Smooth muscle cell (in vitro differentiated cells): ENCODE data around the gene RIMS3. TPM values are rescaled to one million over a fixed set of nuclear protein-coding genes. Genes with fewer than 3 reads are reported as not detected.
A peak's percentile ranks its signal among the peaks of the same experiment; 100 is the strongest.

Experiments used
- DNase-seq: peaks from one replicate; lab custom pipeline; 2025; ENCODE audit not compliant: unreplicated experiment; lab: John Stamatoyannopoulos, UW
- H2AFZ ChIP-seq: fragments of 200-600 bp; sonication (generic); 2 replicates; pipeline ENCODE4 v1.6.0; 2016; ENCODE audit warnings: antibody characterized with exemption, low read depth, mild to moderate bottlenecking
- H3F3A ChIP-seq: fragments of 200-600 bp; sonication (generic); 2 replicates; pipeline ENCODE4 v1.6.0; 2017; ENCODE audit warnings: antibody characterized with exemption, low read depth
- H3K27ac ChIP-seq: fragments of 200-600 bp; sonication (generic); 2 replicates; pipeline ENCODE4 v1.5.1; 2016; ENCODE audit warnings: low read depth, mild to moderate bottlenecking
- H3K27me3 ChIP-seq: fragments of 200-600 bp; sonication (generic); 2 replicates; pipeline ENCODE4 v1.6.1; 2016; ENCODE audit warnings: low read depth, mild to moderate bottlenecking
- H3K36me3 ChIP-seq: fragments of 200-600 bp; sonication (generic); 2 replicates; pipeline ENCODE4 v1.5.1; 2016; ENCODE audit warnings: low read depth
- H3K4me1 ChIP-seq: fragments of 200-600 bp; sonication (generic); 2 replicates; pipeline ENCODE4 v1.5.1; 2016; ENCODE audit warnings: low read depth
- H3K4me2 ChIP-seq: fragments of 200-600 bp; sonication (generic); 2 replicates; pipeline ENCODE4 v1.6.0; 2016; ENCODE audit warnings: mild to moderate bottlenecking
- H3K4me3 ChIP-seq: fragments of 200-600 bp; sonication (generic); 2 replicates; pipeline ENCODE4 v1.5.1; 2016; ENCODE audit warnings: mild to moderate bottlenecking
- H3K79me2 ChIP-seq: fragments of 200-600 bp; sonication (generic); 2 replicates; pipeline ENCODE4 v1.6.0; 2016; ENCODE audit warnings: low read depth, mild to moderate bottlenecking
- H3K9ac ChIP-seq: fragments of 200-600 bp; sonication (generic); 2 replicates; pipeline ENCODE4 v1.6.0; 2016; ENCODE audit warnings: low read depth
- H3K9me3 ChIP-seq: fragments of 200-600 bp; sonication (generic); replicated peaks from 2 replicates; pipeline ENCODE4 v1.5.1; 2016; ENCODE audit warnings: low read depth
- H4K20me1 ChIP-seq: fragments of 200-600 bp; sonication (generic); 2 replicates; pipeline ENCODE4 v1.6.0; 2016; ENCODE audit warnings: low read depth
- WGBS: methylation state at CpG from one replicate; pipeline ENCODE4 v1.1.7; 2016; ENCODE audit warnings: low lambda C conversion rate; 5-methylcytosine and 5-hydroxymethylcytosine counted together
- polyA plus RNA-seq: library from polyadenylated mRNA; unstranded; fragments of >200 nt; fragmentation: Nextera tagmentation; extraction: Ambion mirVana; gene quantifications from 2 replicates; pipeline ENCODE4 v1.2.1, GENCODE V29; 2016
- total RNA-seq: library from RNA; depleted of rRNA; stranded (reverse); fragments of >200 nt; gene quantifications from 2 replicates; pipeline ENCODE4 v1.2.3, GENCODE V29; 2014
- TF ChIP-seq, protein P1 (sequence below): fragments of 200-600 bp; sonication (generic); IDR thresholded peaks from 2 replicates; pipeline ENCODE4 v1.5.1; 2017; ENCODE audit warnings: borderline replicate concordance, mild to moderate bottlenecking, antibody characterized with exemption; ENCODE audit not compliant: insufficient read depth, poor library complexity, severe bottlenecking

The RIMS3 gene
- total and polyA plus RNA-seq, 2 experiments from 2014 or later: 0.33 to 2.6 TPM

DNA sequence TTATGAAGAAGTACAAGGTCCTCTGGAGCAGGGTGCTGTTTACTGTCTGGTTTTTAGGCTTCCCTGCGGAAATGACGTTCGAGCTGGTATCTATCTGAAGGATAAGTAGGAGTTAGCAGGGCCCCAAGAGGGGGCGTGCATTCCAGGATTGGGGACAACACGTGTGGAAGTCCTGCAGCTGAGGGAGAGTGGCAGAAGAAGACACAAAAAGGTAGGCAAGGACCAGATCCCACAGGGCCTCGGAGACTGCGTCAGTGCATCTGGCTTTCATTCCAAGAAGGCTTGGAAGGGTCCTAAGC lies 5.9 kb downstream of the RIMS3 start:
- Histone ChIP-seq H3K9ac (no peak overlapping the region), H3K27ac (peak overlapping the region; percentile 30), H2AFZ (no peak overlapping the region), H3F3A (no peaks in the 10 kb centered on the region), H4K20me1 (no peaks in the 10 kb centered on the region), H3K27me3 (peaks cover 4% of the 10 kb centered on the region), H3K4me1 (peaks cover 9% of the 10 kb centered on the region), H3K79me2 (no peaks in the 10 kb centered on the region), H3K4me2 (peak overlapping the region; percentile 19), H3K36me3 (no peaks in the 10 kb centered on the region), H3K9me3 (no peaks in the 10 kb centered on the region), H3K4me3 (no peak overlapping the region)
- TF ChIP-seq, protein P1, sequence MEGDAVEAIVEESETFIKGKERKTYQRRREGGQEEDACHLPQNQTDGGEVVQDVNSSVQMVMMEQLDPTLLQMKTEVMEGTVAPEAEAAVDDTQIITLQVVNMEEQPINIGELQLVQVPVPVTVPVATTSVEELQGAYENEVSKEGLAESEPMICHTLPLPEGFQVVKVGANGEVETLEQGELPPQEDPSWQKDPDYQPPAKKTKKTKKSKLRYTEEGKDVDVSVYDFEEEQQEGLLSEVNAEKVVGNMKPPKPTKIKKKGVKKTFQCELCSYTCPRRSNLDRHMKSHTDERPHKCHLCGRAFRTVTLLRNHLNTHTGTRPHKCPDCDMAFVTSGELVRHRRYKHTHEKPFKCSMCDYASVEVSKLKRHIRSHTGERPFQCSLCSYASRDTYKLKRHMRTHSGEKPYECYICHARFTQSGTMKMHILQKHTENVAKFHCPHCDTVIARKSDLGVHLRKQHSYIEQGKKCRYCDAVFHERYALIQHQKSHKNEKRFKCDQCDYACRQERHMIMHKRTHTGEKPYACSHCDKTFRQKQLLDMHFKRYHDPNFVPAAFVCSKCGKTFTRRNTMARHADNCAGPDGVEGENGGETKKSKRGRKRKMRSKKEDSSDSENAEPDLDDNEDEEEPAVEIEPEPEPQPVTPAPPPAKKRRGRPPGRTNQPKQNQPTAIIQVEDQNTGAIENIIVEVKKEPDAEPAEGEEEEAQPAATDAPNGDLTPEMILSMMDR: no peak
- WGBS: 17% methylated on average over 7 of the region's 7 CpGs
- DNase-seq: no peak

DNA sequence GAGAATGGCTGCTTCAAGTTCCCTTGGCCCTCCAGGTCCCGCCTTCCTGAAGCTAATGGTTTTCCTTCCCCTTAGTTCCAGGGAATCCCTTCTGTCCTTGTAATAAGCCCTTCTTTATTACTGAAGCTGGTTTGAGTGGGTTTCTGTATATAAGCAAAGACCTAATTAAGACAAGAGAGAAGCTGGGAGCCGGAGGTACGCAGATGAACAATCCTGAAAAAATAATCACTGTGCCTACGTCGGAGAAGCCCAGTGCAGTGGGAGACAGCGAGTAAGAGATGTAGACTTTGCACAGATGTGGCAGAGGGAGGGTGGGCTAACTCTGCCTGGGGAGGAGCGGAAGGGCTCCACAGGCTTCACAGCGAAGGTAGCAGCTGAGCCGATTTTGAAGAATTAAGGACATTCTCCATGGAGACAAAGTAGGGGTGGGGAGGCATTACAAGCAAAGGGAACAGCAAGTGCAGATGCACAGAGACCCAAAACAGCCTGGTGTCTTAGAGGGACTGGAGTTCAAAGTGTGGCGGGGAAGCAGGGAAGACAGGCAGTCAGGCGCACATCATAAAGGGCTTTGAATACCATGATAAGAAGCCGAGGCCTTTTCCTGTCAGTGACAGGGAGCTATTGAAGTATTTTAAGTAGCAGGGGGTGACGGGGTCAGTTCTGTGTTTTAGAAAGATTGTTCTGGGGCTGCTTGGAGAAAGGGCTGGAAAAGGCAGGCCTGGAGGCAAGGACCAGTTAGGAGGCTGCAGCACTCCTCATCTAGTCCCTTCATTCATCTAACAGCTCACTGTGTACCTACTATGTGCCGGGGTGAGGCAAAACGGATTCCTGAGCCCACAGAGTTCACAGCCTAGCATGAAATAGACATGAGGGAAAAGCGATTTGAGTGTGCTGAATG lies 6.5 kb downstream of the RIMS3 start:
- Histone ChIP-seq H3K36me3 (no peaks in the 10 kb centered on the region), H2AFZ (no peak overlapping the region), H3F3A (no peaks in the 10 kb centered on the region), H3K79me2 (no peaks in the 10 kb centered on the region), H3K27me3 (peaks cover 7% of the 10 kb centered on the region), H3K27ac (peak overlapping the region; percentile 30), H4K20me1 (no peaks in the 10 kb centered on the region), H3K9me3 (no peaks in the 10 kb centered on the region), H3K9ac (no peak overlapping the region), H3K4me3 (no peak overlapping the region), H3K4me1 (peaks cover 9% of the 10 kb centered on the region), H3K4me2 (peak overlapping the region; percentile 19)
- TF ChIP-seq, protein P1: no peak
- 37% methylated on average over 16 of the region's 16 CpGs for WGBS
- no peak for DNase-seq

DNA sequence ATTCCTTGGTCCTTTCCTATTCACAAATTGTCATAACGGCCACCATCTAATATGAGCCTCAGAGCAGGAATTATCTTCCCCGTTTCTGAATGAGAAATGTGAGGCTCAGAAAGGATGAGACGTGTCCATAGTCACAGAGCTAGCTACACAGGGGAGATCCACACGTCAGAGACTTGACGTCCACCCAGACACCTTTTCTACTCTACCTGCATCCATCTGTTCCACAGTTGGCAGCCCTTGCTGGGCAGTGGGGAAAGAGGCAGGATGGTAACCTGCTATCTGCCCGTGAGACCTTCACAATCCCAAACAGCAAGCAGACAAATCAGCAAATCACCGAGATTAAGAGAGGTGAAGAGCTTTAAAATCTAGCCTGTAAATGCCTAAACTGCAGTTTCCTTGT lies 8.4 kb downstream of the RIMS3 start:
- H3K9ac ChIP-seq: no peak overlapping the region
- no peaks in the 10 kb centered on the region for H3K4me1 ChIP-seq
- DNase-seq: no peak
- no peak overlapping the region for H2AFZ ChIP-seq
- WGBS: 90% methylated on average over 7 of the region's 7 CpGs
- no peak overlapping the region for H3K4me2 ChIP-seq
- H3K79me2 ChIP-seq: no peaks in the 10 kb centered on the region
- peaks cover 18% of the 10 kb centered on the region for H3K27me3 ChIP-seq
- TF ChIP-seq, protein P1: no peak
- H3K4me3 ChIP-seq: no peak overlapping the region
- no peaks in the 10 kb centered on the region for H3K36me3 ChIP-seq
- H3K27ac ChIP-seq: no peak overlapping the region
- no peaks in the 10 kb centered on the region for H3F3A ChIP-seq
- H4K20me1 ChIP-seq: no peaks in the 10 kb centered on the region
- no peaks in the 10 kb centered on the region for H3K9me3 ChIP-seq

DNA sequence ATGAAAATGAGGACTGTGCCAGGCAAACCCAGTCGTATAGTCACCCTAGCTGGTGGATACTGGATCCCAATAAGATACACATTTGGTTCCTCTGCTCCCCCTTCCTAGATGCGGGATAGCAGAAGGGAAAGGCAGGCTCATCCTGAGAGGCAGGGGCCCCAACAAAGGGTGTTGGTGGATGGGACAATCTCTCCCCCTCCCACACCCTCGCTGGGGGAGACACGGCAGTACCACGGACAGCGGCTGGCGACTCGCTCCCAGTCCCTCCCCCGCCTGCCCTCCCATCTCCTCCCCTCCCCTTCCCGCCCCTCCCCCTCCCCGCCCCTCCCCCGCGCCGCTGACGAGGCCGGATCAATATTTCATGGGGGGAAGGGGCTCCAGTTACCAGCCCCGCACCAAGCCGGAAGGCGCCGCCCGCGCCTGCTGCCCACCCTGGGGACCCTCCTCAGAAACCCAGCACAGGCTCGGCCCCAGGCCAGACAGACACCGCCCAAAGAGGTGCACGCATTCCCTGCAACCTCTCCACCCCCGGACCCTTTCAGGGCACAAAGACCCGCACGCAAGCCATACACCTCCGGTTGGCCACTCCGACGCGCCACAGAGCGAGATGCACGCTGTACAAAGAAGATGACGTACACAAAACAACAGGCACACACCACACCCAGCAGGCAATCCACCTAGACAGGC lies 11.5 kb downstream of the RIMS3 start:
- Histone ChIP-seq H2AFZ (no peak overlapping the region), H3K4me2 (peak overlapping the region; percentile 22), H3K79me2 (no peaks in the 10 kb centered on the region), H3K36me3 (no peaks in the 10 kb centered on the region), H3F3A (no peaks in the 10 kb centered on the region), H4K20me1 (no peaks in the 10 kb centered on the region), H3K4me1 (no peaks in the 10 kb centered on the region), H3K27me3 (peaks cover 18% of the 10 kb centered on the region), H3K27ac (no peak overlapping the region), H3K4me3 (no peak overlapping the region), H3K9ac (no peak overlapping the region), H3K9me3 (no peaks in the 10 kb centered on the region)
- TF ChIP-seq, protein P1: no peak
- 20% methylated on average over 23 of the region's 35 CpGs for WGBS
- no peak for DNase-seq
